Esophagus squamous epithelium (tissue), 4 donors: Measurements from ENCODE around the gene ZNF774.

ENCODE experiments used
- POLR2A ChIP-seq, 4 donors: fragments of 450-650 bp; IDR thresholded peaks; one replicate each; pipeline ENCODE4 v1.6.1; 2017; ENCODE audit warnings: antibody characterized with exemption in 4 of 4, mild to moderate bottlenecking in 4 of 4, moderate library complexity in 3 of 4
- TF ChIP-seq, protein P1 (sequence below), 6 experiments: fragments of 450-650 bp in 4 of 6; fragments of 200-600 bp in 2 of 6; sonication (generic) in 2 of 6; IDR thresholded peaks; one replicate each; pipeline ENCODE4 v1.5.1; 2016 to 2019; ENCODE audit warnings: antibody characterized with exemption in 6 of 6, mild to moderate bottlenecking in 4 of 6, moderate library complexity in 4 of 6

DNA sequence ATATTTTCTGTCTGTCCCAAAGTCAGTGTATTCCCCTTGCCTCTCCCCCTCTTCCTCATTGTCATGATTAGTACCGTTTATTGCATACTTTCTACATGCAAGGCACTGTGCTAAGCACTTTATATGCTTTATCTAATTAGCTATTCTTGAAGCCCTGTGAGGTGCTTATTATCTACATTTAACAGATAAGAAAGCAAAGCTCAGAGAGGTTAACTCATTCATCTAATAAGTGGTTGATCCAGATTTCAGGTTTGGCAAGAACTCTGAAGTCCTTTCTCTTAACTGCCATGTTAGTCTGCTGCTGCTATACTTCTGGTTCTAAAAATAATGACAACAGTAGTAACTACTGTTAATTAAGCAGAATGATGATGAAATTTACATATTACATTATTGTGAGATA is 49.4 kb downstream of the ZNF774 start:
- no peak for TF ChIP-seq POLR2A (IDR thresholded peaks at IDR 0.05)
- TF ChIP-seq, protein P1, sequence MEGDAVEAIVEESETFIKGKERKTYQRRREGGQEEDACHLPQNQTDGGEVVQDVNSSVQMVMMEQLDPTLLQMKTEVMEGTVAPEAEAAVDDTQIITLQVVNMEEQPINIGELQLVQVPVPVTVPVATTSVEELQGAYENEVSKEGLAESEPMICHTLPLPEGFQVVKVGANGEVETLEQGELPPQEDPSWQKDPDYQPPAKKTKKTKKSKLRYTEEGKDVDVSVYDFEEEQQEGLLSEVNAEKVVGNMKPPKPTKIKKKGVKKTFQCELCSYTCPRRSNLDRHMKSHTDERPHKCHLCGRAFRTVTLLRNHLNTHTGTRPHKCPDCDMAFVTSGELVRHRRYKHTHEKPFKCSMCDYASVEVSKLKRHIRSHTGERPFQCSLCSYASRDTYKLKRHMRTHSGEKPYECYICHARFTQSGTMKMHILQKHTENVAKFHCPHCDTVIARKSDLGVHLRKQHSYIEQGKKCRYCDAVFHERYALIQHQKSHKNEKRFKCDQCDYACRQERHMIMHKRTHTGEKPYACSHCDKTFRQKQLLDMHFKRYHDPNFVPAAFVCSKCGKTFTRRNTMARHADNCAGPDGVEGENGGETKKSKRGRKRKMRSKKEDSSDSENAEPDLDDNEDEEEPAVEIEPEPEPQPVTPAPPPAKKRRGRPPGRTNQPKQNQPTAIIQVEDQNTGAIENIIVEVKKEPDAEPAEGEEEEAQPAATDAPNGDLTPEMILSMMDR (IDR thresholded peaks at IDR 0.05), result no peak
